OCI-LY1 (cell line): Measurements from ENCODE around the gene TBXAS1.

Source experiments
- H2AFZ ChIP-seq: fragments of 200-600 bp; sonication (generic), shearing (Covaris generic); 2 replicates; pipeline ENCODE4 v1.6.0; 2014; ENCODE audit warnings: antibody characterized with exemption, mild to moderate bottlenecking, low read length
- H3F3A ChIP-seq: fragments of 200-600 bp; sonication (generic), shearing (Covaris generic); 2 replicates; pipeline ENCODE4 v1.6.0; 2014; ENCODE audit warnings: mild to moderate bottlenecking, antibody characterized with exemption, low read length, moderate library complexity; ENCODE audit not compliant: insufficient read depth
- H3K27ac ChIP-seq: fragments of 200-600 bp; sonication (generic); 2 replicates; pipeline ENCODE4 v1.5.1; 2014; ENCODE audit warnings: low read length, mixed run types, mild to moderate bottlenecking, low read depth; ENCODE audit not compliant: poor library complexity, severe bottlenecking
- H3K27me3 ChIP-seq: fragments of 200-600 bp; sonication (generic); 2 replicates; pipeline ENCODE4 v1.6.0; 2014; ENCODE audit warnings: antibody characterized with exemption, mild to moderate bottlenecking, low read length, moderate library complexity; ENCODE audit not compliant: insufficient read depth
- H3K36me3 ChIP-seq: fragments of 200-600 bp; sonication (generic); 2 replicates; pipeline ENCODE4 v1.6.1; 2014; ENCODE audit warnings: mild to moderate bottlenecking, antibody characterized with exemption, low read length, moderate library complexity, mixed read lengths; ENCODE audit not compliant: insufficient read depth
- H3K4me1 ChIP-seq: fragments of 200-600 bp; sonication (generic); 2 replicates; pipeline ENCODE4 v1.5.1; 2014; ENCODE audit warnings: mild to moderate bottlenecking, low read length, moderate library complexity; ENCODE audit not compliant: insufficient read depth, severe bottlenecking
- H3K4me2 ChIP-seq: fragments of 200-600 bp; sonication (generic), shearing (Covaris generic); 2 replicates; pipeline ENCODE4 v1.6.1; 2014; ENCODE audit warnings: low read length
- H3K4me3 ChIP-seq: fragments of 200-600 bp; sonication (generic); 2 replicates; pipeline ENCODE4 v1.5.1; 2014; ENCODE audit warnings: low read length, low read depth, mild to moderate bottlenecking, mixed read lengths; ENCODE audit not compliant: poor library complexity, severe bottlenecking
- H3K79me2 ChIP-seq: fragments of 200-600 bp; shearing (Covaris generic); 2 replicates; pipeline ENCODE4 v1.6.1; 2016; ENCODE audit warnings: mixed run types, low read length, mixed read lengths; ENCODE audit not compliant: insufficient read depth
- H3K9ac ChIP-seq: fragments of 200-600 bp; sonication (generic), shearing (Covaris generic); 2 replicates; pipeline ENCODE4 v1.6.1; 2014; ENCODE audit warnings: mild to moderate bottlenecking, low read length, mixed read lengths
- H3K9me2 ChIP-seq: fragments of 200-600 bp; sonication (generic), shearing (Covaris generic); 2 replicates; pipeline ENCODE4 v1.6.1; 2014; ENCODE audit warnings: low read depth, mild to moderate bottlenecking, low read length, mixed read lengths
- H3K9me3 ChIP-seq: fragments of 200-600 bp; shearing (Covaris generic); 2 replicates; pipeline ENCODE4 v1.6.1; 2014; ENCODE audit warnings: low read length, mixed read lengths
- H4K20me1 ChIP-seq: fragments of 200-600 bp; sonication (generic), shearing (Covaris generic); 2 replicates; pipeline ENCODE4 v1.6.0; 2016; ENCODE audit warnings: mild to moderate bottlenecking, low read length; ENCODE audit not compliant: insufficient read depth
- CTCF ChIP-seq: fragments of 200-600 bp; sonication (generic), shearing (Covaris generic); IDR thresholded peaks from 2 replicates; pipeline ENCODE4 v1.5.1; 2017; ENCODE audit warnings: mild to moderate bottlenecking, antibody characterized with exemption, low read length, moderate library complexity, mixed read lengths
- EZH2 ChIP-seq: fragments of 200-600 bp; sonication (generic), shearing (Covaris generic); IDR thresholded peaks from 2 replicates; pipeline ENCODE4 v1.8.0; 2017; ENCODE audit warnings: borderline replicate concordance, mixed run types, mild to moderate bottlenecking, antibody characterized with exemption, low read length, moderate library complexity, mixed read lengths

The TBXAS1 gene

GRCh38 chr7:140010194-140010895, 181.3 kb downstream of the TBXAS1 start:
- H3K9me3 ChIP-seq, result no peaks in the 10 kb centered on the region
- no peak overlapping the region for H3K4me3 ChIP-seq

GRCh38 chr7:140013676-140014075, 184.6 kb downstream of the TBXAS1 start:
- H3K4me2 ChIP-seq, result no peak overlapping the region
- no peak overlapping the region for H3K9ac ChIP-seq
- H3K79me2 ChIP-seq, result no peaks in the 10 kb centered on the region
- H3K9me3 ChIP-seq, result no peaks in the 10 kb centered on the region
- no peak for TF ChIP-seq EZH2
- no peak for TF ChIP-seq CTCF
- H3K27me3 ChIP-seq, result 0 out of 2 replicates have a peak, but pooled peaks cover 6% of the 10 kb centered on the region
- H3F3A ChIP-seq, result no peaks in the 10 kb centered on the region
- H3K27ac ChIP-seq, result no peak overlapping the region
- H3K36me3 ChIP-seq, result no peaks in the 10 kb centered on the region
- H2AFZ ChIP-seq, result no peak overlapping the region
- H4K20me1 ChIP-seq, result no peaks in the 10 kb centered on the region
- H3K4me3 ChIP-seq, result no peak overlapping the region
- H3K9me2 ChIP-seq, result no peaks in the 10 kb centered on the region
- no peaks in the 10 kb centered on the region for H3K4me1 ChIP-seq

More at GRCh38 chr7:140010194-140010895, 181.3 kb downstream of the TBXAS1 start:
- Histone ChIP-seq H3K4me2 (no peak overlapping the region), H2AFZ (no peak overlapping the region), H4K20me1 (no peaks in the 10 kb centered on the region), H3K27me3 (peaks cover 3% of the 10 kb centered on the region; the same call in 1 of the 2 replicates), H3K9me2 (no peaks in the 10 kb centered on the region), H3F3A (no peaks in the 10 kb centered on the region), H3K79me2 (no peaks in the 10 kb centered on the region), H3K27ac (no peak overlapping the region), H3K36me3 (no peaks in the 10 kb centered on the region), H3K9ac (no peak overlapping the region), H3K4me1 (no peaks in the 10 kb centered on the region)
- TF ChIP-seq CTCF (no peak), EZH2 (no peak)

- H3K4me2 ChIP-seq, result no peak overlapping the region
- no peaks in the 10 kb centered on the region for H3K9me3 ChIP-seq
- TF ChIP-seq CTCF (no peak), EZH2 (no peak)
- no peak overlapping the region for H2AFZ ChIP-seq
- no peaks in the 10 kb centered on the region for H3K79me2 ChIP-seq
- H3K36me3 ChIP-seq, result no peaks in the 10 kb centered on the region
- 0 out of 2 replicates have a peak, but pooled peaks cover 6% of the 10 kb centered on the region for H3K27me3 ChIP-seq
- H3K9ac ChIP-seq, result no peak overlapping the region
- H3F3A ChIP-seq, result no peaks in the 10 kb centered on the region
- no peaks in the 10 kb centered on the region for H4K20me1 ChIP-seq
- H3K4me1 ChIP-seq, result no peaks in the 10 kb centered on the region
- no peak overlapping the region for H3K4me3 ChIP-seq
- H3K9me2 ChIP-seq, result no peaks in the 10 kb centered on the region
- H3K27ac ChIP-seq, result no peak overlapping the region
Measured at GRCh38 chr7:140014123-140014522, 185.1 kb downstream of the TBXAS1 start.
